HG02840 (cell line): ENCODE results near the gene KIR3DL1.
"Not testable (repeated sequence)": the region's sequence is repeated elsewhere in the genome, so short reads cannot be mapped to it uniquely, and the experiment has no call there.

Experiments
- ATAC-seq: cut with Tn5 transposase; IDR thresholded peaks from one replicate; pipeline ENCODE4 v1.9.1; 2021; ENCODE audit warnings: mild to moderate bottlenecking, moderate library complexity, moderate number of reproducible peaks; ENCODE audit not compliant: unreplicated experiment, low FRiP score

KIR3DL1 gene

DNA sequence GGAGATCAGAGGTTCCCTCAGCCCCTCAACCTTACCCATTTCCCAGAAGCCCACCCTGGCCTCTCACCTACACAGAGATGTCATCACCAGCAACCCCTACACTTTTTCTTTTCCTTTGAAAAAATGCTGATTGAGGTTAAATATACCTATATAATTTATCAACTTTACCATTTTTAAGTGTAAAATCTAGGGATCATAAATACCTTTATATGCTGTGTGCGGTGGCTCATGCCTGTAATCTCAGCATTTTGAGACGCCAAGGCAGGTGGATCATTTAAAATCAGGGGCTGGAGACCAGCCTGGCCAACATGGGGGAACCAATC lies 9.8 kb upstream of the KIR3DL1 start:
- ATAC-seq, result no peak

- not testable (repeated sequence) for ATAC-seq
Observed at GRCh38 chr19:54814571-54814970, 1.7 kb upstream of the KIR3DL1 start.

DNA sequence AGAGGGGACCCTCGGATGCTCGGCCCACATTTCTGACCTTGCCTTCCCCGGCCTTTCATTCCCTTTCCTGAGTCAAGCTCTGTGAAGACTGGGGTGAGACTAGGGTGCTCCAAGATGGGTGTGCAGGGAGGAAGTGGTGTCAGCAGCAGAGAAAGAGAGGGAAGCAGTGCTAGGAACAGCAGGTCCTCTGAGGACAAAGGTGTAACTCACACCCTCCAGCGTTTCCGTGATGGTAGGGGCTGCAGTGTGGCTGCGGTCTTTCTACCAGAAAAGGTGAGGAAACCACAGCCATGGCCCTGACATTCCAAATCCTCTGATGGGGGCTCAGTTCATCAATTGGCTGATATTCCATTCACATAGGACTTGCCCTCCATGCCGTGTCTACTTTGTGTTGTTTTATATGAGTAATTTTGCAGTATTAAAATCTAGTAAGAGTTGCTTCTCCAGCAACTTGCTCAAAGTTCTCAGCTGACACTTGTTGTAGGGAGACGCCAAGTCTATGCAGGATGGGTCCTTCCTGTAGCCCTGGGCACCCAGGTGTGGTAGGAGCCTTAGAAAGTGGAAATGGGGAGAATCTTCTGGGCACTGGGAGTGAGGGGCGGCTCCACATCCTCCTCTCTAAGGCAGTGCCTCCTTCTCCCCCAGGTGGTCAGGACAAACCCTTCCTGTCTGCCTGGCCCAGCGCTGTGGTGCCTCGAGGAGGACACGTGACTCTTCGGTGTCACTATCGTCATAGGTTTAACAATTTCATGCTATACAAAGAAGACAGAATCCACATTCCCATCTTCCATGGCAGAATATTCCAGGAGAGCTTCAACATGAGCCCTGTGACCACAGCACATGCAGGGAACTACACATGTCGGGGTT lies 1.6 kb downstream of the KIR3DL1 start:
- ATAC-seq, result no peak

GRCh38 chr19:54824416-54824815 lies 8.1 kb downstream of the KIR3DL1 start:
- not testable (repeated sequence) for ATAC-seq

DNA sequence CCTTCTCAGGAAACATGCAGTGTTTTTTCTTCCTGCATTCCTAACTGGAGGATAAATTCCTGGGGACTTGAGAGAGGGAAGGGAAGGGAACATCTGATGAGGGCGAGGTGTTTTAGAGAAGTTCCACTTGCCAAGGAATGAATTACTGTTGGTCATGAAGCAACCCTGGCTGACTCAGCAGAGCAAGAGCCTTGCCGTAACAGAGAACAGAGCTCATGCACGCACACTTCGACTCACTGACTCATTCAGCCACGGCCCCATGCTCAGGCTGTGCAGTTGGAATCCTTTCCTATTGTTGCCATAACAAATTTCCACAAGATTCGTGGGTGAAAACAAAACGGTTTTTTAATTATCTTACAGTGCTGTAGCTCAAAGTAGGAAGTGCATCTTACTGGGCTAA lies 9.1 kb downstream of the KIR3DL1 start:
- ATAC-seq, result not testable (repeated sequence)

- ATAC-seq, result not testable (repeated sequence)
Observed at GRCh38 chr19:54828064-54828463, 11.8 kb downstream of the KIR3DL1 start.

DNA sequence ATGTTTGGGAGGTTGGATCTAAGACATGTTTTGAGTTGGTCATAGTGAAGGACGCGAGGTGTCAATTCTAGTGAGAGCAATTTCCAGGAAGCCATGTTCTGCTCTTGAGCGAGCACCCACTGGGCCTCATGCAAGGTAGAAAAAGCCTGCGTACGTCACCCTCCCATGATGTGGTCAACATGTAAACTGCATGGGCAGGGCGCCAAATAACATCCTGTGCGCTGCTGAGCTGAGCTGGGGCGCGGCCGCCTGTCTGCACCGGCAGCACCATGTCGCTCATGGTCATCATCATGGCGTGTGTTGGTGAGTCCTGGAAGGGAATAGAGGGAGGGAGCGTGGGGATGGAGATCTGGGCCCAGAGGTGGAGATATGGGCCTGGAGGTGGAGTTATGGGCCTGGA lies 16.2 kb downstream of the KIR3DL1 start, which contains the start of gene KIR2DS4:
Gene KIR2DS4, plus strand, starts transcription at position 181 of the 400 bp plus-strand sequence.
- ATAC-seq, result not testable (repeated sequence)

DNA sequence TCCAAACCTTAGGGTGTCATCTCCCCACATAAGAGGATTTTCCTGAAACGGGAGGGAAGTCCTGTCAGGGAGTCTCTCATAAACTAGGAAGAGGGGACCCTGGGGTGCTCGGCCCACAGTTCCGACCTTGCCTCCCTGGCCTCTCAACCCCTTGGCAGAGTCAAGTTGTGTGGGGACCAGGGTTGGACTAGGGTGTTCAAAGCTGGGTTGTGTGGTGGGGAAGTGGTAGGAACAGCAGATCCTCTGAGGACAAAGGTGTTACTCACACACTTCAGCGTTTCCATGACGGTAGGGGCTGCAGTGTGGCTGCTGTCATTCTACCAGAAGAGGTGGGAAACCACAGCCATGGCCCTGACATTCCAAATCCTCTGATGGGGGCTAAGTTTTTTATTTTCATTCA lies 18.9 kb downstream of the KIR3DL1 start:
- ATAC-seq, result not testable (repeated sequence)

GRCh38 chr19:54837522-54837921 lies 21.3 kb downstream of the KIR3DL1 start:
- not testable (repeated sequence) for ATAC-seq

GRCh38 chr19:54843171-54843570 lies 26.9 kb downstream of the KIR3DL1 start:
- not testable (repeated sequence) for ATAC-seq

- ATAC-seq, result not testable (repeated sequence)
Observed at GRCh38 chr19:54850061-54850640, 33.9 kb downstream of the KIR3DL1 start, which contains the start of gene KIR3DL2. KIR3DL2 (plus strand) TSS chr19:54850443; CDS start chr19:54850476, 33 bp downstream.

DNA sequence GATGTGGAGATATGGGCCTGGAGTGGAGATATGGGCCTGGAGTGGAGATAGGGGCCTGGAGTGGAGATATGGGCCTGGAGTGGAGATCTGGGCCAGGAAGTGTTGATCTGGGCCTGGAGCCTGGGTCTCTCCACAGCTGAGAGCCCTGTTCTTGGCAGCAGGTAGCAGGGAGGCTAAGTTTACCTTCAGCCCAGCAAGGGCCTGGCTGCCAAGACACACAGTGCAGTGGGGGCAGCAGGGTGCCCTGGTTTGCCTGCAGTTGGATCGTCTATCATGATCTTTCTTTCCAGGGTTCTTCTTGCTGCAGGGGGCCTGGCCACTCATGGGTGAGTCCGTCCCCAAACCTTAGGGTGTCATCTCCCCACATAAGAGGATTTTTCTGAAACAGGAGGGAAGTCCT lies 34.7 kb downstream of the KIR3DL1 start:
- no peak for ATAC-seq

DNA sequence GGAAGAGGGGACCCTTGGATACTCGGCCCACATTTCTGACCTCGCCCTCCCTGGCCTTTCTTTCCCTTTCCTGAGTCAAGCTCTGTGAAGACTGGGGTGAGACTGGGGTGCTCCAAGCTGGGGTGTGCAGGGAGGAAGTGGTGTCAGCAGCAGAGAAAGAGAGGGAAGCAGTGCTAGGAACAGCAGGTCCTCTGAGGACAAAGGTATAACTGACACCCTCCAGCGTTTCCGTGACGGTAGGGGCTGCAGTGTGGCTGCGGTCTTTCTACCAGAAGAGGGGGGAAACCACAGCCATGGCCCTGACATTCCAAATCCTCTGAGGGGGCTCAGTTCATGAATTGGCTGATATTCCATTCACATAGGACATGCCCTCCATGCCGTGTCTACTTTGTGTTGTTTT lies 35.1 kb downstream of the KIR3DL1 start:
- ATAC-seq, result no peak

DNA sequence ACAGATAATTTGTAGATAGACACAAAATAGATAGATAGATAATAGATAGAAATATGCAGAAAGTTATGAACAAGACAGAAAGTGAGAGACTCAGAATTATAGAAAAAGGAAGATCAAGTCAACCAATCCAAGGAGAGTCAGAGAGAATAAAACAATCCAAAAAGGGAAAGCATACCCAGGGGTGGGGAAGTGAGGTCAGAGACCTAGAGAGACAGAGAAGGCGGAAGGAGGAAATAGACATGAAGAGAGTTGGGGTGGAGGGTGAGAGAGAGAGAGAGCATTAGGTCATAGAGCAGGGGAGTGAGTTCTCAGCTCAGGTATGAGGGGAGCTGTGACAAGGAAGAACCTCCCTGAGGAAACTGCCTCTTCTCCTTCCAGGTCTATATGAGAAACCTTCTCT lies 39.0 kb downstream of the KIR3DL1 start:
- not testable (repeated sequence) for ATAC-seq

DNA sequence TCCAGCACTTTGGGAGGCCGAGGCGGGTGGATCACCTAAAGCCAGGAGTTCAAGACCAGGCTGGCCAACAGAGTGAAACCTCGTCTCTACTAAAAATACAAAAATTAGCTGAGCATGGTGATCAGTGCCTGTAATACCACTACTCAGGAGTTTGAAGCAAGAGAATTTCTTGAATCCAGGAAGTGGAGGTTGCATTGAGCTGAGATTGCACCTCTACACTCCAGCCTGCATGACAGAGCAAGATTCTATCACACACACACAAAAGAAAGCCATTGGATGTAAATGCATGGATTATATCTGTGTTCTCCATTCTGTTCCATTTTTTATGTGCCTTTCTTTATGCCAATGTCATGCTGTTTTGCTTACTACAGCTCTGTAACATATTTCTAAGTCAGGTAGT lies 42.2 kb downstream of the KIR3DL1 start:
- not testable (repeated sequence) for ATAC-seq

GRCh38 chr19:54859421-54859820 lies 43.2 kb downstream of the KIR3DL1 start:
- not testable (repeated sequence) for ATAC-seq

GRCh38 chr19:54863459-54863858 lies 47.2 kb downstream of the KIR3DL1 start:
- ATAC-seq, result not testable (repeated sequence)

- ATAC-seq, result no peak
Observed at GRCh38 chr19:54871696-54872095, 55.4 kb downstream of the KIR3DL1 start.

DNA sequence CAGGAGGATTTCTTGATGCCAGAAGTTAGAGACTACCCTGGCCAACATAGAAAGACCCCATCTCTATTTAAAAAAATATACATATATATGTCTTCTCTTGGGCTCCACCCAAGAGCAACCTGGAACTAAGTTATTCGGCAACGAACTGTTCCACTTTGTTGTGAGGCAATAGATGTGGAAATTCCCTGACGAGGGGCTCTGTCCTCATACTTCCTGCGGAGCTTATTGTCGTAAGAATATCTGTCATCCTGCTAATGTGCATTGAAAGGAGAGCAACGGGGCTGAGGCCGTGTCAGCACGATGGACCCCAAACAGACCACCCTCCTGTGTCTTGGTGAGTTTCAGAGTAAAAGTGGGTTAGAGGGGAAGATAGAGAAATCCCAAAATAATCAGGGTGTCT lies 57.7 kb downstream of the KIR3DL1 start, which contains the start of gene FCAR:
Gene FCAR, plus strand, starts transcription at position 246 of the 400 bp plus-strand sequence. Its CDS starts 55 bp downstream, at position 301.
- ATAC-seq, result no peak

GRCh38 chr19:54875506-54875905 lies 59.2 kb downstream of the KIR3DL1 start:
- no peak for ATAC-seq

- ATAC-seq, result no peak
Observed at GRCh38 chr19:54877471-54877870, 61.2 kb downstream of the KIR3DL1 start.
